ENCODE data around the gene INTS7. TPM values are rescaled to one million over a fixed set of nuclear protein-coding genes. Genes with fewer than 3 reads are reported as not detected.

INTS7 gene
- polyA plus RNA-seq, 3 donors: 6.1 to 10.7 (median 7.6) TPM

GRCh38 chr1:211991695-211992094 lies 43.7 kb downstream of the INTS7 start:
- no peaks in the 10 kb centered on the region for H3K4me1 ChIP-seq (ENCODE audit: control insufficient read depth in 1 of 2, insufficient read depth in 2 of 2, low read length in 2 of 2)
- H4K20me1 ChIP-seq (ENCODE audit: insufficient read depth, low read length): no peaks in the 10 kb centered on the region
- H3K27me3 Mint-ChIP-seq (ENCODE audit: low read depth in 3 of 3): no peaks in the 10 kb centered on the region
- H3K9ac ChIP-seq (ENCODE audit: insufficient read depth, low read length, poor library complexity, severe bottlenecking): no peak overlapping the region
- no peak overlapping the region for H3K4me2 ChIP-seq (replicated peaks; ENCODE audit: extremely low read depth, low read length, poor library complexity, severe bottlenecking)
- no peaks in the 10 kb centered on the region for H3K9me3 ChIP-seq (replicated peaks in 1 of 2; ENCODE audit: control insufficient read depth in 1 of 2, insufficient read depth in 1 of 2, low read length in 2 of 2)
- no peak overlapping the region for H2AFZ ChIP-seq (ENCODE audit: insufficient read depth, low read depth, low read length, poor library complexity, severe bottlenecking)
- H3K27me3 ChIP-seq (ENCODE audit: control insufficient read depth in 2 of 2, insufficient read depth in 2 of 2, low read length in 2 of 2): no peaks in the 10 kb centered on the region
- no peak overlapping the region for H3K27ac ChIP-seq (ENCODE audit: low read depth in 1 of 2, low read length in 2 of 2)
- peak overlapping the region in 1 of 7 donors; percentile 84 for H3K27ac Mint-ChIP-seq
- TF ChIP-seq CTCF (IDR thresholded peaks at IDR 0.05): no peak
- H3K4me3 ChIP-seq (replicated peaks in 1 of 3; ENCODE audit: low read depth in 2 of 3, low read length in 3 of 3): no peak overlapping the region
- peaks cover 40 to 54% of the 10 kb centered on the region in 2 donors for H3K36me3 Mint-ChIP-seq
- DNase-seq: no peak
- no peak overlapping the region for H3K4me3 Mint-ChIP-seq
- H3K4me1 Mint-ChIP-seq: no peaks in the 10 kb centered on the region
- no peaks in the 10 kb centered on the region for H3K9me3 Mint-ChIP-seq
- no peaks in the 10 kb centered on the region for H3K79me2 ChIP-seq (ENCODE audit: insufficient read depth, low read length)
- intact Hi-C loops (cut with micrococcal nuclease): no loop called here
- H3K36me3 ChIP-seq (replicated peaks in 1 of 2; ENCODE audit: control insufficient read depth in 1 of 2, insufficient read depth in 2 of 2, low read length in 2 of 2): peaks cover 23 to 47% of the 10 kb centered on the region in 2 donors

GRCh38 chr1:211986628-211987254 lies 48.6 kb downstream of the INTS7 start:
- Histone ChIP-seq H3K4me3 (replicated peaks in 1 of 3; ENCODE audit: low read depth in 2 of 3, low read length in 3 of 3) (no peak overlapping the region), H3K27ac (ENCODE audit: low read depth in 1 of 2, low read length in 2 of 2) (no peak overlapping the region), H3K9ac (ENCODE audit: insufficient read depth, low read length, poor library complexity, severe bottlenecking) (no peak overlapping the region), H3K4me2 (replicated peaks; ENCODE audit: extremely low read depth, low read length, poor library complexity, severe bottlenecking) (no peak overlapping the region), H3K36me3 (replicated peaks in 1 of 2; ENCODE audit: control insufficient read depth in 1 of 2, insufficient read depth in 2 of 2, low read length in 2 of 2) (peaks cover 37 to 54% of the 10 kb centered on the region in 2 donors), H2AFZ (ENCODE audit: insufficient read depth, low read depth, low read length, poor library complexity, severe bottlenecking) (no peak overlapping the region), H3K4me1 (ENCODE audit: control insufficient read depth in 1 of 2, insufficient read depth in 2 of 2, low read length in 2 of 2) (no peaks in the 10 kb centered on the region), H3K9me3 (replicated peaks in 1 of 2; ENCODE audit: control insufficient read depth in 1 of 2, insufficient read depth in 1 of 2, low read length in 2 of 2) (no peaks in the 10 kb centered on the region), H4K20me1 (ENCODE audit: insufficient read depth, low read length) (no peaks in the 10 kb centered on the region), H3K27me3 (ENCODE audit: control insufficient read depth in 2 of 2, insufficient read depth in 2 of 2, low read length in 2 of 2) (no peaks in the 10 kb centered on the region), H3K79me2 (ENCODE audit: insufficient read depth, low read length) (no peaks in the 10 kb centered on the region)
- WGBS (ENCODE audit: insufficient coverage): 84% methylated on average over 3 of the region's 7 CpGs
- peak overlapping the region in 1 of 7 donors; percentile 30 for H3K27ac Mint-ChIP-seq
- H3K36me3 Mint-ChIP-seq: peaks cover 48 to 68% of the 10 kb centered on the region in 2 donors
- no peak overlapping the region for H3K4me3 Mint-ChIP-seq
- no peaks in the 10 kb centered on the region for H3K4me1 Mint-ChIP-seq
- DNase-seq: no peak
- intact Hi-C loops (cut with micrococcal nuclease): no loop called here
- TF ChIP-seq CTCF (IDR thresholded peaks at IDR 0.05): no peak
- no peaks in the 10 kb centered on the region for H3K9me3 Mint-ChIP-seq
- no peaks in the 10 kb centered on the region for H3K27me3 Mint-ChIP-seq (ENCODE audit: low read depth in 3 of 3)

Data from CD14-positive monocyte (primary cell).